ENCODE measurements around the gene FOLR3.
"Not testable (repeated sequence)": the region's sequence is repeated elsewhere in the genome, so short reads cannot be mapped to it uniquely, and the experiment has no call there.

The FOLR3 gene

DNA sequence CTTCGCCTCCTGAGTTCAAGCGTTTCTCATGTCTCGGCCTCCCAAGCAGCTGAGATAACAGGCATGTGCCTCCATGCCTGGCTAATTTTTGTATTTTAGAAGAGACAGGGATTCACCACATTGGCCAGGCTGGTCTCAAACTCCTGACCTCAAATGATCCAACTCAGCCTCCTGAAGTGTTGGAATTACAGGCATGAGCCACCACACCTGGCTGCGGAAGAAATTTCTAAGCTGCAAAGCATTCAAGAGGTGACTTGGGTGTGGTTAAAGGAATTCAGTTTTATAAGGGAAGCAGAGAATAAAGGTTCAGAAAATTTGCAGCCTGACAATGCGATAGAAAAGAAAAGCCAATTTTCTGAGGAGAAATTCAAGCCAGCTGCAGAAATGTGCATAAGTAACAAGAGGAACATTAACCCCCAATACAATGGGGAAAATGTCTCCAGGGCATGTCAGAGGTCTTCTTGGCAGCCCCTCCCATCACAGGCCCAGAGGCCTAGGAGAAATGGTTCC is 33.6 kb downstream of the FOLR3 start:
- not testable (repeated sequence) for DNase-seq

GRCh38 chr11:72169754-72170153 is 34.2 kb downstream of the FOLR3 start:
- not testable (repeated sequence) for DNase-seq

DNA sequence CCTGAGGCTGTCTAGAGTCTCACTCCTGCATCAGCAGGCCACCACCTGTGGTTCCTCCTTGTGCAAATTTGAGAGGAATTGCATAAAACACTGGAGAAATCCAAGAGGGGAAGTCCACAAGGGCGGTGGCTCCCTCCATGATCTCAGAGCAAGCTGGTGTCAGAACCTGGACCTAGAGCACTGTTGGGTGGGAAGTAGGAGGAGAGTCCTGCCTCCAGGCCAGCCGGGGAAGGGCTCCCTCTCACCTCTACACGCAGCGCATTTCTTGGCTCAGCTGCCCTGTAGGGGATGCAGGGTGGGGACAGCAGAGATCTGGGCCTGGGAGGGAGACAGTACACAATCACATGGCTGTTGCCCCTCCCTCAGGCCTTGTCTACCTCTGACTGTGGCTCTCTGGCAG is 36.5 kb downstream of the FOLR3 start:
- DNase-seq: not testable (repeated sequence)

GRCh38 chr11:72173291-72173690 is 37.8 kb downstream of the FOLR3 start:
- no peak for DNase-seq

- DNase-seq: no peak
Observed at GRCh38 chr11:72174302-72175070, 39.0 kb downstream of the FOLR3 start.

DNA sequence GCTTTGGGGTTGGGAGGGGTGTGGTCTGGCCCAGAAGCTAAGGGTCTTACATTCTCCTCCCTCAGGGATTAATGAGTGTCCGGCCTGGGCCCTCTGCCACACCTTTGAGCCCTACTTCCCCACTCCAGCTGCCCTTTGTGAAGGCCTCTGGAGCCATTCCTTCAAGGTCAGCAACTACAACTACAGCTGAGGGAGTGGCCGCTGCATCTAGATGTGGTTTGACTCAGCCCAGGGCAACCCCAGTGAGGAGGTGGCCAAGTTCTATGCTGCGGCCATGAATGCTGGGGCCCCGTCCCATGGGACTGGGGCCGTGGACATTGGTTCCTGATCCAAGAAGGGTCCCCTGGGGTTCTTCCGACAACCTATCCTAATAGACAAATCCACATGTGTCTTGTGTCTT is 42.1 kb downstream of the FOLR3 start:
- no peak for DNase-seq

DNA sequence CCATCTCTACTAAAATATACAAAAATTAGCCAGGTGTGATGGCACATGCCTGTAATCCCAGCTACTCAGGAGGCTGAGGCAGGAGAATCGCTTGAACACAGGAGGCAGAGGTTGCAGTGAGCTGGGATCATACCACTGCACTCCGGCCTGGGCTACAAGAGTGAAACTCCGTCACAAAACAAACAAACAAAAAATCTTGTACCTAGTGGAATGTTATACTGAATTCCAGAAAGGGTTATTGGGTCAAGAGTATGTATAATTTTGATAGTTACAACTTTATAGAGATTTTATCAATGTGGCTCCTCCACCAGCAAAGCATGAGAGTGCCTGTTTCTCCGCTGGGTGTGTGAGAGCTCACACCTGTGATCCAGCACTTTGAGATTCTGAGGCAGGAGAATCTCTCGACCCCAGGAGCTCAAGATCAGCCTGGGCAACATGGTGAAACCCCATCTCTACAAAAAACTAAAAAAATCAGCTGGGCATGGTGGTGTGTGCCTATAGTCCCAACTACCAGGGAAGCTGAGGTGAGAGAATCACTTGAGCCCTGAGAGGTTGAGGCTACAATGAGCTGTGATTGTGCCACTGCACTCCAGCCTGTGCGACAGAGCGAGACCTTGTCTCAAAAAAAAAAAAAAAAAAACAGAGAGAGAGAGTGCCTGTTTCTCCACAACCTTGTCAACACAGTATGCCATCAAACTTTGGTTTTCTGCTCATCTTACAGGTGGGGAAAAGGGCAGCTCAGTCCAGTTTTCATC is 43.7 kb downstream of the FOLR3 start:
- no peak for DNase-seq

DNA sequence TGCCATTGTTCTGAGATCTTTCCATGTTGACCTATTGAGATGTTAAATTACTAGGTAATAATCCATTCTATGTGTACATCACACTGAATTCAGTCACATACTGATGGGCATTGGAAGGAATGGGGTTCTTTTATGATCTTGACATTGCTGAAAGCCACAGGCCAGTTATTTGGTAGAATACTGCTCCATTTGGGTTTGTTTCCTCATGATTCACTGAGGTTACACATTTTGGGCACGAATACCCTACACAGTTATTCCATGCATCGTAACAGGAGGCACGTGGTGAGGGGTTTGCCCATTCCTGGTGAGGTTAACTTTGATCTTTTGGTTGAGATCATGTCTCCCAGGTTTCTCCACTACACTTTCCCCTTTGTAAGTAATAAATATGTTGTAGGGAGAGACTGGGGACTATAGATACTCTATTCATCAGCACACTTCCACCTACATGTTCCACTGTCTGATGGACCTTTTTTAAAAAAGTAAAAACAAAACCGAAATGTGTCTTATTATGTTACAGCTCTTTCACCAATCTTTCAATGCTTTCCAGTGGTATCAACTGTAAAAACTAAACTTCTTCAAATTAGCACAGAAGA is 44.4 kb downstream of the FOLR3 start:
- no peak for DNase-seq

GRCh38 chr11:72180892-72181552 is 45.5 kb downstream of the FOLR3 start:
- DNase-seq: not testable (repeated sequence)

- DNase-seq: not testable (repeated sequence)
Observed at GRCh38 chr11:72181553-72181958, 46.0 kb downstream of the FOLR3 start.

- no peak for DNase-seq
Observed at GRCh38 chr11:72188267-72188666, 52.7 kb downstream of the FOLR3 start.

All from CD4-positive, alpha-beta T cell treated with Interleukin-4 for 1 hour (primary cell).